ENCODE measurements around the gene TTLL13. TPM values are rescaled to one million over a fixed set of nuclear protein-coding genes. Genes with fewer than 3 reads are reported as not detected.
"Not testable (repeated sequence)": the region's sequence is repeated elsewhere in the genome, so short reads cannot be mapped to it uniquely, and the experiment has no call there.

Gene TTLL13
- total RNA-seq, 1 experiment from 2014 or later: not detected

GRCh38 chr15:90259524-90259923 is 10.2 kb downstream of the TTLL13 start:
- Histone ChIP-seq H4K20me1 (ENCODE audit: low read length) (no peaks in the 10 kb centered on the region), H3K36me3 (ENCODE audit: low read depth, low read length) (no peaks in the 10 kb centered on the region), H3K9ac (ENCODE audit: low read length) (no peak overlapping the region), H3K4me1 (ENCODE audit: insufficient read depth, low read length) (peaks cover 25% of the 10 kb centered on the region), H3K27me3 (ENCODE audit: low read length) (no peaks in the 10 kb centered on the region), H3K27ac (ENCODE audit: low read length) (peak overlapping the region; percentile 65), H3F3A (ENCODE audit: low read length, unreplicated experiment) (no peaks in the 10 kb centered on the region), H3K79me2 (ENCODE audit: low read length) (0 out of 2 replicates have a peak, but pooled peaks cover 6% of the 10 kb centered on the region), H3K9me2 (replicated peaks; ENCODE audit: low read length) (no peaks in the 10 kb centered on the region), H3K4me3 (ENCODE audit: low read length) (no peak overlapping the region), H3K9me3 (ENCODE audit: low read length) (no peaks in the 10 kb centered on the region), H2AFZ (ENCODE audit: low read length) (no peak overlapping the region), H3K4me2 (ENCODE audit: low read length) (no peak overlapping the region)
- CTCF ChIA-PET: no interaction called here
- peak; percentile 18 for DNase-seq
- POLR2A ChIA-PET (ENCODE audit: unreplicated experiment): no interaction called here
- TF ChIP-seq EZH2 (IDR thresholded peaks at IDR 0.05; ENCODE audit: low read length, unreplicated experiment) (no peak), CTCF (conservative IDR thresholded peaks at IDR 0.05; ENCODE audit: low read depth, low read length) (no peak), EZH2phosphoT487 (IDR thresholded peaks at IDR 0.05; ENCODE audit: borderline replicate concordance, low read length) (no peak)
- no TSS peak for BruUV-seq (replicated peaks)
- ATAC-seq: no peak
- intact Hi-C loops (cut with micrococcal nuclease): no loop called here

- H3K4me2 ChIP-seq (ENCODE audit: low read length); H3F3A ChIP-seq (ENCODE audit: low read length, unreplicated experiment); H2AFZ ChIP-seq (ENCODE audit: low read length); H3K4me3 ChIP-seq (ENCODE audit: low read length); H3K27ac ChIP-seq (ENCODE audit: low read length); ATAC-seq; BruUV-seq (replicated peaks); POLR2A ChIA-PET (ENCODE audit: unreplicated experiment); H3K9ac ChIP-seq (ENCODE audit: low read length); intact Hi-C loops (cut with micrococcal nuclease); CTCF ChIA-PET; H4K20me1 ChIP-seq (ENCODE audit: low read length); H3K9me3 ChIP-seq (ENCODE audit: low read length); H3K36me3 ChIP-seq (ENCODE audit: low read depth, low read length); H3K9me2 ChIP-seq (replicated peaks; ENCODE audit: low read length); DNase-seq; H3K27me3 ChIP-seq (ENCODE audit: low read length): not testable (repeated sequence)
- H3K79me2 ChIP-seq (ENCODE audit: low read length): peaks cover 16% of the 10 kb centered on the region
- H3K4me1 ChIP-seq (ENCODE audit: insufficient read depth, low read length): peaks cover 34% of the 10 kb centered on the region
Observed at GRCh38 chr15:90260731-90261130, 11.4 kb downstream of the TTLL13 start.

GRCh38 chr15:90261811-90262210 is 12.5 kb downstream of the TTLL13 start:
- Histone ChIP-seq H3K4me2 (ENCODE audit: low read length) (peak overlapping the region; percentile 4; the same call in 1 of the 2 replicates), H3K4me1 (ENCODE audit: insufficient read depth, low read length) (peaks cover 35% of the 10 kb centered on the region)
- intact Hi-C loops (cut with micrococcal nuclease): no loop called here

More at GRCh38 chr15:90261811-90262210, 12.5 kb downstream of the TTLL13 start:
- no peaks in the 10 kb centered on the region for H3K9me3 ChIP-seq (ENCODE audit: low read length)
- peaks cover 7% of the 10 kb centered on the region for H4K20me1 ChIP-seq (ENCODE audit: low read length)
- H2AFZ ChIP-seq (ENCODE audit: low read length): no peak overlapping the region
- TF ChIP-seq EZH2 (IDR thresholded peaks at IDR 0.05; ENCODE audit: low read length, unreplicated experiment) (no peak), EZH2phosphoT487 (IDR thresholded peaks at IDR 0.05; ENCODE audit: borderline replicate concordance, low read length) (no peak), CTCF (conservative IDR thresholded peaks at IDR 0.05; ENCODE audit: low read depth, low read length) (no peak)
- no TSS peak for BruUV-seq (replicated peaks)
- no peaks in the 10 kb centered on the region for H3K36me3 ChIP-seq (ENCODE audit: low read depth, low read length)
- ChIA-PET CTCF (no interaction called here), POLR2A (ENCODE audit: unreplicated experiment) (no interaction called here)
- no peaks in the 10 kb centered on the region for H3F3A ChIP-seq (ENCODE audit: low read length, unreplicated experiment)
- no peaks in the 10 kb centered on the region for H3K27me3 ChIP-seq (ENCODE audit: low read length)
- no peaks in the 10 kb centered on the region for H3K9me2 ChIP-seq (replicated peaks; ENCODE audit: low read length)
- DNase-seq: peak; percentile 78
- H3K4me3 ChIP-seq (ENCODE audit: low read length): no peak overlapping the region
- peak overlapping the region; percentile 80 for H3K27ac ChIP-seq (ENCODE audit: low read length)
- H3K9ac ChIP-seq (ENCODE audit: low read length): peak overlapping the region; percentile 47
- no peak for ATAC-seq
- H3K79me2 ChIP-seq (ENCODE audit: low read length): peaks cover 27% of the 10 kb centered on the region
